Hepatic stellate cell (primary cell): ENCODE measurements around the gene TRIM65.

Experiments
- DNase-seq: peaks from one replicate; pipeline ENCODE4 v3.0.0; 2011; ENCODE audit warnings: low spot score

TRIM65 gene

DNA sequence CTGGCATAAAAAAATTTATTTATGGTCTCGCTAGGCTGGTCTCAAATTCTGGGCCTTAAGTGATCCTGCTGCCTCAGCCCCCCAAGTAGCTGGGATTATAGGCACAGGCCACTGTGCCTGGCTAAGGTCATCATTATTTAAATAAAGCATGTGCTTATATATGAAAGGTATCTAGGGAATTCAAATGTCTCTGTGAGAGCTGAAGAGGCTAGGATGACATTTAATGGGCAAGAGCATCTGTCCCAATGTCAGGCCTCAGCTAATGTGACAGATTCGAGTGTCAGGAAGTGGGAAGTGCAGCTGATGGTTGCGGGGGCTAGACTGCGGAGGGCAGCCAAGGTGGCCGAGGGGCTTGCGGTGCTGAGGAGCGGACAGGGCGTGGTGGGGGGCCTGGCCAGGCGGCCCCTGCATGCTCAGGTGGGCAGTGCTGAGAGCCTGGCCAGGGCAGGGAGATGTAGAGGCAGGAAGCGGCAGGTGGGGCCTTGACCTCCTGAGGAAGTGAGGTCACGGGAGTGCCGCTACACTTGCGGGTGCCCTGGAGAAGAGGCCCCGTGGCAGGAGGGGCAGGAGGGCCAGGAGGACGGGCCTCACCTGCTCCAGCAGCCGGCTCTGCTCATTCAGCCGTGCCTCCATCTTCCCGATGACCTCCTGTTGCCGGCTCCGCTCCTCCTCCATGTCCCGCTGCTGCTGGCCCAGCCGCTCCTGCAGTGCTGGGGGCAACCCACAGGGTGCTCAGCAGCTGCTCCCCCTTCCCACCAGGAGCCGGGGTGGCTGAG lies 20.6 kb upstream of the TRIM65 start:
- DNase-seq = no peak

DNA sequence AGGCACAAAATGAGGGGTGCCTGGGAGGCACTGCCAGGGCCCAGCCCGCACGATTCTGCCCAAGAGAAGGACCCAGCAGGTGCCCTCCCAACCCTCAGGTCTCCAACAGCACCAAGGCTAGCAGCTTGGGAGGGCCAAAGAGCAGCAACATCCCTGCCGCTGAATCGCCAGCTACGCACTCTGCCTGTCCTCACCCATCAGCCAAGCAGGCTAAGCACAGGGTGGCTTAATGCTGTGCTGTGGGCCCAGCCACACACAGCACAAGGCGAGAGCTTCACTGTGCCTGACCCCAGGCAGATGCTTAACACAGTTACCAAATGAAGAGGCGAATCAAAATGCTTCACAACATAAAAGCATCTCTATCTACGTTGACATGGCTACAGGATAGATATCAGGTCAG lies 18.5 kb upstream of the TRIM65 start:
- DNase-seq = no peak

DNA sequence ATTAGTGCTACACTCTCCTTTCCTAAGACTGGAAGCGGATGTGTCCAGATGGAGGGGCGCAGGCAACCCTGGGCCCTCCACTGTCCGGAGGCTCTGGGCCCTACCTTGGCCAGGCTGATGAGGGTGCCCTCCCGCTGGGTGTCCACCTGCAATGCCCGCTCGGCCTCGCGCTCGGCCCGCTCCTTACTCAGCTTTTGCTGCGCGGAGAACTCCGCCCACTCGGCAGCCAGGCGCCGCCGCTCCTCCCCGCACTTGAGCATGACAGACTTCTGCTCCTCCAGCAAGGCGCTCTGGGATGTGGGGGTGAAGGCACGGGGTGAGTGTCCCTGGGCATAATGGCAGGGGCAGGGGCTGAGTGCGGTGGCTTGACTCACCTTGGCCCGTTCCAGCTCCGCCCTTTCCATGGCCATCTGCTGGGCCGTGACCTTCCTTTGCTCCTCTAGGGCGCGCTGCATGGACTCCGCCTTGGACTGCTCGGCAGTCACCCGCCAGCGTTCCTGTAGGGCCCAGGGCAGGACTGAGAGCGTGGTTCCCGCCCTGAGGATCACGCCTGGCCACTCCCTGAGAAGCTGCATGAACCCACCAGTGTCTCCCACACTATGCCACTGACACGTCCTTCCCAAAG lies 18.0 kb upstream of the TRIM65 start:
- no peak for DNase-seq

DNA sequence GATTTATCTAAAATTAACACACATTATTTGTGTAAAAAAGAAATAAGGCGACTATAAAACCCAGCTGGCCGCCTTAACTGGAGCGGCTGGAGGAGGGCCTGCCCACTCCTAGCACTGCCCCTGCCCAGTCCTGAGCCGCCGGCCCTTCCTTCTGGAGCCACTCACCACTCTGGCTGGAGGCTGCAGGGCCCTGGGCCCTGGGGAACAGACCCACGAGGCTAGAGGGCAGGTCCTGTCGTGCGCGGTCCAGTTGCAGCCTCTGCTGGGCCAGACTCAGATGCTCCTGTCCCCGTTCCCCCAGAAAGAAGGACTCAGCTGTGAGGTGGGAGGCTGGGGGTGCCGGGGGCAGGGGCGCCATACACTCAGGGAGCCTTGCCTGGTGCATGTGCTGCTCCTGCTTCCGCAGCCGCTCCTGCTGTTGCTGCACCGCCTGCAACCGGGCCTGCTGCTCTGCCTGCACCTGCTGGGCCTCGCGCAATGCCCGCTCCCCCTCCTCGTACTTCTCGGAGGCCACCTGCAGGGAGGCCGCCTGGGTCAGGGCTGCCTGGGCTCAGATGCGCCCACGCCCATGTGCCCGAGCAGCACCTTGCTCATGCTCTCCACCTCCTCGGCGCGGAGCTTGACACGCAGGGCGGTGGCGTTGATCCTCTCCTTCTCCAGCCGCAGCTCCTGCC lies 16.9 kb upstream of the TRIM65 start:
- DNase-seq = no peak

DNA sequence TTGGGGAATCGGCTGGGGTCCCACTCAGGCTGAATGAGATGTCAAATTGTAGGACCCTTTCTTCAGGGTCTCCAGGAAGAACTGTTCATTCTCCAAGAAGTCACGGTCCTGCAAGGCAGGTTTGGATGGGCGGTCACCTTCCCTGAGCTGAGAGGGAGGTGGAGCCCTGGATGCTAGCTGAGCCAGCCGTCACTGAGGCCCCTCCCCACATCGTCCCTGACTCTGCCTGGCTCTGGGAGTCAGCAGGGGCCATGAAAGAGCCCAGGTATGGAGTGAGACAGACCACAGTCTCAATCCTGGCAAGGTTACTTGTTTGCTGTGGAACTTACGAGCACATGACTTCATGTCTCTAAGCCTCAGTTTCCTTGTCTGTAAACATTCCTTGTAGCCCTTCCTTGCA lies 13.9 kb upstream of the TRIM65 start:
- DNase-seq = no peak

DNA sequence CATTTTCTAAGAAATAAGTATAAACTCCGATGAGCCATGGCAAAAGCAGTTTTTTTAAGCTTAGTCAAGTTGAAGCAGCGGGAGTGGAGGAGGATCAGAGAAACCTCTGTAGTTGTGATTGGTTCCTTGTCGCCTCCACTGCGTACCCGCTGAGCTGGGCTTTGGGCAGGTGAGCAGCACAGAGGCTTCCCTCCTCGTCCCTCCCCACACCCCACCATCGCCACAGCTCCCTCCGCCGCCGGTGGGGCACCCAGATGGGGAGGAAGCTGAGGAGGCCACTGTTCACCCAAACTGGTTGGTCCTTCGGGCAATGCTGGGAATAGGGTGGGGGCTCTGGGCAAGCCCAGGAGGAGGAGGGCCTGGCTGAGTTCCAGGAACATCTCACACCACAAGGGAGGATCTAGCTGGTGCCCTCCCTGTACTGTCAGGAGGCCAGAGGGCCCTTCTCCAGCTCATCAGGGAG lies 13.1 kb upstream of the TRIM65 start:
- no peak for DNase-seq

DNA sequence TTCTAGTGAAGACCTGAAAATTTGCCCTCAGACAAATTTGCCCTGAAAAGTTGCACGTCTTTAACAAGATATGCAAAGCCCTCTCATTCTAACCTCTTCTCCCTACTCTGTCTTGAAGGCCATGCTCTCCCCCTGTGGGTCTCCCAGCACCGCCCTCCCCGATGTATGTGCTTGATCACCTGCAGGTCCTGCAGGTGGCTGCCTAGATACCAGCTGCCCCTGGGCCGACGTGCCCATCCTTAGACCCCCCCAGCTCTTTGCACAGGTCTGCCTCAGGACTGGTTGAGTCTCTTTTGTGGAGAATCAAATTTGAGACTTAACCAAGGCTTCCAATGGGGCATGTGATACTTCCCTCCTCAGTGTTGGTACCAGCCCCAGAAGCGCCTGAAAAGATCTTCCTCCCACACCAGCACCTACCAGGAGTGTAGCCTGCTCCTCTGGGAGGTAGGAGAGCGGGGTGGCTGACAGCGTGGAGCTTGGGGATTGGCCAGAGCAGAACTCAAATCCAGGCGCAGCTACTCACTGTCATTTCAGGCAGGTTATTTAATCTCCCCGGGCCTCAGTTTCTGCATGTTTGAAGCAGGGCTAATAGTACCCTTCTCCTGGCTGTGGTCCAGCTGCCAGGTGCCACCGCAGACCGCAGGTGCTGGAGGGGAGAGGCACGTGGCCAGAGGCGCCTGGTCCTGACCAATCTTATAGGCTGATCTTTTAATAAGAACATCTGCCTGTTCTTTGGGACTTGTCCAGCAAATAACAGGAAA lies 12.5 kb upstream of the TRIM65 start:
- no peak for DNase-seq

DNA sequence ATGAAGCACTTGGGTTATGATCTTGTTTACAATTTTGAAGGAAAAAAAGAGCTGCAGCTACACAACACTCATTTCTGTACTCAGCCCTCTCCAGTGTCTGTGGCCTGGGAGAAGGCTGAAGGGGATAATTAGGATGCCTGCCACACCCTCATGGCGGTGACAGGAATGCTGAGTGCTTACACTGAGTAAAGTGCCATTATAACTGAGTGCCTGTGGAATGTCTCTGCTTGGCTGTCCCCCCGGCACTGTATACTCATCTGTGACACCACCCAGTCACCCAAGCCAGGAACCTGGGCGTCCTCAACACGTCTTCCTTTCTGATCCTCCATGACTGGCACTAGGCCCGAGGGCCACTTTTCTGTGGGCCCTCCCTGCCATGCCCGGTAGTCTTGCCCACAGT lies 11.4 kb upstream of the TRIM65 start:
- no peak for DNase-seq

DNA sequence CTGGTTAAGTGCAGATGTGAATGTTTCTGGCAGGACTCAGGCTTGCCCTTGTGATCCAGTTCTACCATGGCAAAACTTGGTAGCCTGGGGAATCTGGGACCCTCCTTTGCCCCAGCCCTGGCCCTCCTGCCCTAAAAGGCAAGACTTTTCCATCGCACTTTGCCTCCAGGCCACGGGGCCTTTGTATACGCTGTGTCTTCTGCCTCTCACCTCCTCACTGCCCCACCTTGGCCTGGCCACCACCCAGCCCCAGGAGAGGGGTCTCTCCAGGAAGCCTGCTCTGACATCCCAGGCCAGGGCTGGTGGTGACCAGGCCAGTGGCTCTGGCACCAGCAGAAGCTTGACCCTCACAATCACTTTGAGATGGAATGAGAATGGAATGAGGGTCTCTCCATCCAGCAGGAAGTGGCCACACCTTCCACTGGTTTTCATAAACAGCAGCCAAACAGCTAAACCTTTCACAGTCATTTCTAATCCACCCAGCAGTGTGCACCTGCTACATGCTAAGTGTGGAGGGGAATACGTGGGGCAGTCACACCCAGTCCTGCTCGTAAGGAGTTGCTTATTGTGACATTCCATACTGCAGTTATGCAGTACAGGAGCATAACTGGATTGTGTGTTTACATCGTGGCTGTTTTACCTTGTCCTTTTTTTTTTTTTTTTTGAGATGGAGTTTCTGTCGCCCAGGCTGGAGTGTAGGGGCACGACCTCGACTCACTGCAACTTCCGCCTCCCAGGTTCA lies 9.6 kb upstream of the TRIM65 start:
- DNase-seq = no peak

DNA sequence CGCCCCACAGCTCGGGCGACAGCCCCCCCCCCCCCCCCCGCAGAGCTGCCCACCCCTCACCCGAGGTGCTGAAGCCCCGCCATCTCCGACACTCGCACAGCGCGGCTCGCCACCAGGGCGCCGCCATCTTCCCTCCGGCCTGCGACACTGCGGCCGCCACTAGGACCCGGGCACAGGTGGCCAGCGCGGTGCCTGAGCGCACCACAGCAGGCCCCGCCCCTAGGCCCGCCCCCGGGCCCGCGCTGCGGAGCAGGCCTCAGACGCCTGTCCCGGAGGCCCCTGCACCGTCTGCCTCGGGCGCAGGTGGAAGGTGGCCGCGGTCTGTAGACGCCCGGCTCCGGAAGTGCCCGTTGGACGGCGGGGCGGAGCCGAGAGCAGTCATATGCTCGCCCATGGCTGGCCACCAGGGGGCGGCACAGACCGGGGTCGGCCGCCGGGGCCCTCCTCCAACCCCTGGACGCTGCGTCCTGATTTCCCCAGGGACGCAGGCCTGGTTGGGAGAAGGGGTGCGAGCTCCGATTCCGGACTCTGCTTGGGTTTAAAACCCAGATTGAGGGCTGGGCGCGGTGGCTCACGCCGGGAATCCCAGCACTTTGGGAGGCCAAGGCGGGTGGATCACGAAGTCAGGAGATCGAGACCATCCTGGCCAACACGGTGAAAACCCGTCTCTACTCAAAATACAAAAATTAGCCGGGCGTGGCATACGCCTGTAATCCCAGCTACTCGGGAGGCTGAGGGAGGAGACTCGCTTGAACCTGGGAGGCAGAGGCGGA lies 8.2 kb upstream of the TRIM65 start, which contains the start of gene MRPL38:
Gene MRPL38 (minus strand): TSS at position 136 of the 773 bp plus-strand sequence. CDS start 9 bp downstream, at position 127.
- DNase-seq = peak; percentile 97

DNA sequence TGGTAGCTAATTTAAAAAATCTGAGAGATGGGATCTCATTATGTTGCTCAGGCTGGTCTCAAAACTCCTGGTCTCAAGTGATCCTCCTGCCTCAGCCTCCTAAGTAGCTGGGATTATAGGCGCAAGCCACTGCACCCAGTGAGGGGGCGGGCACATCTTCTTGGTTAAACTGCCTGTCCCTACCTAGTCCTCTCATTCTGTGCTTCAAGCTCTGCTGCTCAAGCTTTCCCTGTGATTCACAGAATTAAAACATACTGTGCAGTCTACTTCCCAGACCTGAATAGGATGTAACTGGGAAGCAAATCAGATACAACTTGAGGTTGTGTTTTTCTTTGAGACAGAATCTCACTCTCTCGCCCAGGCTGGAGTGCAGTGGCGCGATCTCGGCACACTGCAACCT lies 5.7 kb upstream of the TRIM65 start:
- no peak for DNase-seq

DNA sequence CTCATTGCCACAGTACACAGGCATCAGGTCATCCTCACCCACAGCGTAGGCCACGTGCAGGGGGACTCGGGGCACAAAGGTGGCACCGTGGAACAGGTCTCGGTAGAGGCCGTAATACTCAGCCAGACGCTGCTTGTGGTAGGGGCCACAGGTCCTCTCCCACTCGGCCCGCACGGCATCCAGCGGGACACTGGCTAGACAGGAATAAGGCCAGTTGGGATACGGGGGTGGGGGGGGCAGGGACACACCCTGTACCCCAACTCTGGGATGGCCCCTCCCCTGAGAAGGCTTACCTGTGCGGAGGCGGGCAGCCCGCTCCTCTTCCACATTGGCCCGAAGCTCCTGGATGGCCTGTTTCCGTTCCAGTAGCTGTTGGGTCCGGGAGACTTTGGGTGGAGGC lies 5.0 kb upstream of the TRIM65 start:
- DNase-seq = no peak

DNA sequence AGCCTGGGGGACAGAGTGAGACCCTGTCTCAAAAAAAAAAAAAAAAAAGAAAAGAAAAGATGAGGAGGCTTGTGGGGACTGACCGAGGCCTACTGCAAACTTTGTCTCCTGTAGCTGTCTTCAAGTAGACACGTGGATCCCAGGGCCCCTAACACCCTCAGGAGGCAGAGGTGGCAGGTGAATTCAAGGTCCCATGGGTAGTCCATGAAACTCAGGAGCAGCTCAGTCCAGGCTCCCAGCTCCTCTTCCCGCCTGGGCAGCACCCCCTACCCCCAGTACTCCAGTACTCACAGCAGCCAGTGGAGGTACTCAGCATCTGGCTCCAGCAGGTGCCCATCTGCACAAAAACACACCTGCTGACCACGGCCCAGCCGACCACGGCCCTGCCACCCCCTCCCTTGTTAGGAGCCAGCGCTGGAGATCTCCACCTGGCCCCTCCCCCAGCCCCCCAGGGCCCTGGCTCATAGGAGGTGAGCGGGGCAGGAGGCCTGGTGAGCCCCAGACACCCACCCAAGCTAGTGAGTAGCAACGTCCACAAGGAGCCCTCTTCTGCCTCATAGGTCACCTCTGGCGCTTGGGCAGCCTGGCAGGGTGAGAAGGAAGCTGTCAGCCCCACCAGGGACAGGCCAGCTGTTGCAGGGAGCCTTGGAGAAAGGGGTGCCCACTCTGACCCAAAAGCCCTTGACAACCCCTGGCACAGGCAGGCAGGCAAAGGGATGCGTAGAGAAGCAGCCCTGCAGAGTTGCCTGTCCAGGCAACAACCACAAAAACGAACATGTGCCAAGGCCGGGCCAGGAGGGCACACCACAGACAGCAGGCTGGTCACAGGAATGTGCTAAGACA lies 4.2 kb upstream of the TRIM65 start:
- no peak for DNase-seq

DNA sequence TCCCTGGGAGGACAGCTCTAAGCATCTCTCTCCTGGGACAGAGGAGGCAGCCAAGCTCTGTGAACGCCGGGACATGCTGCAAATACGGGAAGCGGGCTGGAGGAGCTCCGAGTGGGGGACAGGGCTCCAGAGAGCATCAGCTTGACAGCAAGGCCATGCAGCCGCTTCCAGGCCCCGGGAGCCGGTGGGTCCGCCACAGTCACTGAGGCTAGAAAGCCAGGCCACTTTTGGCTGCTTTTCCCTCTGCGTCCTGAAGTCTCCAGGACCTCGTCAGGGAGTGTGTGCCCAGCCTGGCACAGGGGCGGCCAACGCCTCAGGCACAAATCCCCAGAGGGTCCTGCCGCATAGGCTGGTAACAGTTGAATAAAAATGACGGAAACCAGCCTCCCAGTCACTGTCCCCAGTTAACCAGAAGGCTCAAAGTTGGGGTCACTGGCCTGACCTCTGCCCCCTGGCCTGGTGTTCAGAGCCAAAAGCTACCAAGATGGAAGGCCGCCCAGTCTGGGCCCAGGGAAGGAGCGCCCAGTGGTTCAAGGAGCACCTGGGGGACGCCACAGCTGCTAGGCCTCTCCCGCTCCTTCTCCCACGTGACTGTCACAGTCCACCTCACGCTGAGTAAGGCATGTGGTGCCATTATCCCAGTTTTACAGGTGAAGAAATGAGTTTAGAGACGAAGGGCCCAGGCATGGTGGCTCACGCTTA lies 3.2 kb upstream of the TRIM65 start:
- no peak for DNase-seq

DNA sequence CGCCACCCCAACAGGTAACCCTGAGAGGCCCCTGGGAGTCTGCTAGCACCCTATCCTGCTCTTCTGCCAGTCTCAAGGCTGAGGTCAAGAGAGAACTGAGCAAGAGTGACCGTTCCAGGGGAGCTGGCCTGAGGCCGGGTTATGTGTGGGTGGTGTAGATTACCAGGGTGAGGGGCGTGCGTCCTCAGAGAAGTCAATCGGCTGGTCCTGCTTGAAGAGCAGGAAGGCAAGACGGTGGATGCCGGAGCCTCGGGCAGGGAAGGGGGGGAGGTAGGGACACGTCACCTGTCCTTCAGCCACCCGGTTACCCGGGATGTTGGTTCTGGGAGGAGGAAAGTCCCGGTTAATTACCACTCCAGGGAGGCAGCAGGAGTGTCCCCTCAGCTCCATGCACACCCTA lies 2.6 kb upstream of the TRIM65 start:
- no peak for DNase-seq

DNA sequence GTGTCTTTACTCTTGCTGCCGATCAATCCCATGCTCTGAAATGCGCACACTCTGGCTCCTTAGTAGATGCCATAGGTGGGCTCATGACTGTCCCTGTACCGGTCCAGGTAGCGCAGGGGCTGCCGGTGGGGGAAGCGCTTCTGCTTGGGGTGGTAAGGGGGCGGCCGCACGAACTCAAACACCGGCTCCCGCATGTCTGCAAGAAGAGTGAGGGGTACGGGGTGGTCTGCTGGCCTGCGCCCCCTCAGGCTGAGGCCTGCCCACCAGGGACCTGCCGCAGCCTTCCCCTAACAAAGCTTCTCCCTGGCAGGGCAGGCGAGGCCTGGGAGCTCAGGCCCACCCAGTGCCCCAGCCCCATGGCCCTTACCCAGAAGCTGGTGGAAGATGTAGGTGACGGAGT lies 2.0 kb upstream of the TRIM65 start:
- no peak for DNase-seq

DNA sequence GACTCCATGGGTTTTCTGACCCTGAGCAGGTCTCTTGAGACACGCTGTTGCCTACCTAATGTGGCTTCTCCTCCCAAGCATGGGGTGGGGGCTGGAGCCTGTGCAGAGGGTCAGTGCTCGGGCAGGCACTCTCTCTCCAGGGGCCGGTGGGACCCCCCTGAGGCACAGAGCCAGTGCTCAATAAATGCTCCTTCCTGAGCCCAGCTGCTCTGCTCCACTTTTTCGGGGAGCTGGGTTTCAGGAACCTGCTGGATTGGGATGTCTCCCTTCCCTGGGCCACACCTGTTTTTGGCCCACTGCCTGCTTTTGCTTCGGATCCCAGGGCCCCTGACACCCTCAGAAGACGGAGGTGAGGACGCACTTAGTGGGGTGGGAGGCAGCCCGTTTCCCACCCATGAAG lies 1.3 kb upstream of the TRIM65 start:
- no peak for DNase-seq

DNA sequence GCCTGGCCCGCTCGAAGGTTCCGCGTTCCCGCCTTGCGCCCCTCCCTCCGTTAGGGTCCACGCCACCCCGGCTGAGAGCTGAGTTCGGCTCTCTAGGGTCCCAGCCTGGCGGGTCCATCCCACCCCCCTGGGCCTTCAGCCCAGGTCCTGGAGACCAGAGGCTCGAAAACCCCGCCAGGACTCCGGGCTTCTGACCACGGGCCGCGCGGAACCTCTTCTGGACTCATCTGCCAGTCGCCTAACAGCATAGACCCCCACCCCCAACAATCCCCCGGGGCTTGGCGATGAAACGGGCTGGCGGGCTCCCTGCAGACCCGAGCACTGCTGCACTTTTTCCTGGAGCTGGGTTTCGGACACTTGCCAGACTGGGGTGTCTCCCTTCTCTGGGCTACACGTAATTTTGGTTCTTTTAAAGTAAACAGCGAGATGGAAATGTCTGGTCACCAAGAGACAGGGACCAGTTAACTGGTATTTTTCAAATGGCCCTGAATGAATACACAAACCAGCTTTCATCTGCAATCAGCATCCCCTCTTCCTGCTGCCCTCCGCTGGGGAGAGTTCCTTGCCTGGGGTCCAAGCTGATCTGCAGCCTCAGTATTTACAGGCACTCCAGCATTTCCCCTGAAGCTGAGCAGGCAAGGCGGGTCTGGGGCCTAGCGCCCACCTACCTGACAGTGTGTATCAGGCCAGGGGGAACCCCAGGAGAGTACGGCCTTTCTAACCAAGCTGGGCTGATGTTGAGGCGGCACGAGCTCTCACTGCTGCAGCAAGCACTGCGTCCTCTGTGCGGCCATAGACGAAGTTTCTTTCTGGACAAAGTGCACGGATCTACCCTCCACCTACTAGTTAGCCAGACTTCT lies 639 bp upstream of the TRIM65 start:
- no peak for DNase-seq
